HG02759 (cell line): ENCODE measurements around the gene SRGAP3.

Source experiments
- ATAC-seq: cut with Tn5 transposase; IDR thresholded peaks from one replicate; pipeline ENCODE4 v1.9.1; 2021; ENCODE audit warnings: mild to moderate bottlenecking, moderate library complexity; ENCODE audit not compliant: unreplicated experiment

SRGAP3 gene

GRCh38 chr3:9151240-9151639 is 98.2 kb downstream of the SRGAP3 start:
- no peak for ATAC-seq

- no peak for ATAC-seq
Observed at GRCh38 chr3:9149566-9149965, 99.9 kb downstream of the SRGAP3 start.

GRCh38 chr3:9147896-9148266 is 101.6 kb downstream of the SRGAP3 start:
- no peak for ATAC-seq

- peak; percentile 67 for ATAC-seq
Observed at GRCh38 chr3:9147215-9147895, 102.1 kb downstream of the SRGAP3 start.

GRCh38 chr3:9146367-9147071 is 102.9 kb downstream of the SRGAP3 start:
- peak; percentile 74 for ATAC-seq

DNA sequence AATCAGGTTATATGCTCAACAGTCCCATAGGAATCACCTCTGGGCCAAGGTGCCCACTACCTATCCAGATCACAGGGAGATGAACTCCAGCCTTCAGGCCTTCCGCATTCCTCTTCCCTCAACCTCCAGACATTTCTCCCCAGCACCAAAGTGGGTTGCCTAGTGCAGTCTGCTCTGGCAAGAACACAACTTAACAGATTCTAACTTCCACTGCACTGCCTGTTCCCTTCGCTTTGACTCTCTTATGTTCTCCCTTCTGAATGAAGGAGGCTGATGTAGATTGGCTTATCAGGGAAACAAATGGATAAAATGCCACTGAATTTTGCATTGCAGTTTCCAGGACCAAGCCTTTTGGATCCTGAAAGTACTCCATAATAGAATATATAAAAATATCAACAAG is 106.3 kb downstream of the SRGAP3 start:
- ATAC-seq, result no peak

DNA sequence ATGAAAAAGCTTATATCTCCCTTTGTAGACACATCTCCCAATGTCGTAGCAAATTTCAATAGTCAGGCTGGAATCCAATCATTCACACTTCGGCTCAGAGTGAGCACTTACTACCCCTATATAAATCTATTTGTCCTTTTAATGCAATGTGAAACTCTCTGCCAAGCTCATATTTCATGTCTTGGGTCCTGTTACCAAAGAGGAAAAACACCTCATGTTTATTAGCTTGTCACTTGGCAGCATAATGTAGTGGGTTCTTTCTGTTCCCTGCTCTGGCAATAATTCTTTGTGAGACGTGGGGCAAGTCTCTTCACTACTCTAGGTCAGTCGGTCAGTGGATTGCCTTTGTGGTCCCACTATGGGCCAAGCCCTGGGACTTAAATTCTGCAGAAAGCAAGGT is 107.1 kb downstream of the SRGAP3 start:
- ATAC-seq, result no peak

DNA sequence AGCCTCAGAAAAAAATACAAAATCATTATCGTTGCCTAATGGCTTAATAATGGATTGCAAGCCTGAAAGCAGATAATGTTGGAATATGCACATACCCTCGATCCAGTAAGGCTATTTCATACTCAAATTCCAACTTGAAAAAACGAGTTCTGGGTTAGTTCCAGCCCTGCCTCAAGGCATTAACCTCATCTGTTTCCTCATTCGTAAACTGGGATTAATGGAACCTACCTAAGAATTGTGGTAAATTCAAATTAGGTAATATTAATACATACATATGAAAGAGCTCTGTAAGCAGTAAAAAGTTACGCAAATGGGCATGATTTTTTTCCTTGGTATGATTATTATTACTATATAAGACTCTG is 107.5 kb downstream of the SRGAP3 start:
- ATAC-seq, result no peak

GRCh38 chr3:9139366-9139765 is 110.1 kb downstream of the SRGAP3 start:
- no peak for ATAC-seq

DNA sequence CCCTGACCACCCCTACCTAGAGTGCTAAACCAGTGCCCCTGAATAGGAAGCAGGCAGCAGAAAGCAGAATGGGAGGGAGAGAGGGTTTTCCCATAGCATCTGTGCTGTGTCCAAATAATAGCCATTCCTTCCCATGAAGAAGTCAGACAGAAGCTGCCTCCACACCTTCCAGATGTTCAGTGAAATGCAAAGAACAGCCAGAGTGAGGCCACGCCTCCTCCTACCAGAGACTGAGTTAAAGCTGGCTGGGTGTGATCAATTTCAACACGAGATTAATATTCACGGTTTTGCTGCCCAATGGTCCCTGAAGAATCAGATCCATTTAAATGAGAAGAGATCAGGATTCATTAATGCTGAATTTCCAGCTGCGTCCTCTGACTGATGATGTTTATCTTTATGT is 111.8 kb downstream of the SRGAP3 start:
- no peak for ATAC-seq

- no peak for ATAC-seq
Observed at GRCh38 chr3:9136746-9137465, 112.5 kb downstream of the SRGAP3 start.

- no peak for ATAC-seq
Observed at GRCh38 chr3:9135930-9136525, 113.4 kb downstream of the SRGAP3 start.

DNA sequence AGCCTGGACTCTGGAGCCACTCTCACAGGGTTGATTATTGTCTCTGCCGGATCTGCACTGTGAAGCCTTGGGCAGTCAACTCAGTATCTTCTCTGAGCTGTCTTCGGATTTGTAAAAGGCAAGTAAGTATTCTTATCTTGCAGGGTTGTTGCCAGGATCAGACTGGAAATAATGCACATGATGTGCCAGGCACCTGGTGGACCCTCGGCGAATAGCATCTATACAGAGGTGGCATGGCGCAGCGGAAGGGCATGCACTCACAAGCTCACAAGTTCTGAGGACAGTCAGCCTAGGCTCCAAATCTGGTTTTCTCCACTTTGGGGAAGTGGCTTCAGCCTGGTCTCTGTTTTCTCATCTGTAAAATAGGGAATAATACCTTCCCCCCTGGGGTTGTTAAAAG is 113.9 kb downstream of the SRGAP3 start:
- no peak for ATAC-seq

DNA sequence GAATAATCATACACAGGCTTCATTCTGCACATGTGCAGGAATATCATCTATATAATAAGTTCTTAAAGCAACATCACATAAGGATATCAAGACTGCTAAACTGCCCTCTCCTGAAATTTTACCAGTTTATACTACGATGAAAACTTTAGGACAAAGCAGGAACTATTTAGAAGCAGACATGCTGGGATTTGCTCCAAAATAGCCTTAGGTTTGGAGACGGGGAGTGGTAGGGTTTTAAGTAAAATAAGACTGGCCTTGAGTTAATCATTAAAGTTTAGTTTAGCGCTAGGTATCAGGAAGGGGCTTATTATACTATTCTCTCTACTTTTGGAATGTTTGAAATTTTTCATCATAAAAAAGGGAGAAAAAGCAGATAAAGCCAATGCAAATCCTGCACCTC is 115.8 kb downstream of the SRGAP3 start:
- no peak for ATAC-seq

GRCh38 chr3:9130345-9131305 is 118.8 kb downstream of the SRGAP3 start:
- ATAC-seq, result no peak

- ATAC-seq, result no peak
Observed at GRCh38 chr3:9129365-9129764, 120.1 kb downstream of the SRGAP3 start.

DNA sequence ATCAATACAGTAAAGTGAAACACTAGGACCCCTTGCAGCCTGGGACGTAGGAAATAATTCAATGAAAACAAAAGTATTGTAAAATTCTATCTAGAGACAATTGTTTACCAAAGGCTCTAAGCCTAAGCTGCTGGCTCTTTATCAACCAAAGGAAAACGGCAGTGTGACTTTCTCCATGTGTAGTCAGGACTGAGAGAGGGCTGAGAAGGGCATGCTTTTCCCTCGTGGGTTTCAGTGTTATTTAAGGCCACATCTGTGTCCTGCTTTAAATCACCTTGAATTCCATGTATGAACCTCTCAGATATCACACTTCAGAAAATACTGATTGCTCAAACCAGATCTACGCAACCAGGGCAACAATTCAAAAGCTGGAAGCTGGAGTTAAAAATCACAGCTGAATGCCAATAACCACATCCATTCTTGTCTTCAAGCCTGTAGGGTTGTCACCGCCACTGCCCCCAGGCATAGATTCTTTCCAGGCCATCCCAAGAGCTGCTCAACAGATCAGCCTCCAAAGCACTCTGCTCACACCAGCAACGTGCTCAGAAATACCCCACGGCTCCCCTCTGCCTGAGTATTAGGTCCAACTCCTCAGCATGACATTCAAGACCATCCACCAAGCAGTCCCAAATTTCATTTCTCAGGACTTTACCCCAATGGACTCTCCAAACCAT is 124.0 kb downstream of the SRGAP3 start:
- ATAC-seq, result no peak

- ATAC-seq, result no peak
Observed at GRCh38 chr3:9124730-9125129, 124.7 kb downstream of the SRGAP3 start.

- no peak for ATAC-seq
Observed at GRCh38 chr3:9123840-9124239, 125.6 kb downstream of the SRGAP3 start.

DNA sequence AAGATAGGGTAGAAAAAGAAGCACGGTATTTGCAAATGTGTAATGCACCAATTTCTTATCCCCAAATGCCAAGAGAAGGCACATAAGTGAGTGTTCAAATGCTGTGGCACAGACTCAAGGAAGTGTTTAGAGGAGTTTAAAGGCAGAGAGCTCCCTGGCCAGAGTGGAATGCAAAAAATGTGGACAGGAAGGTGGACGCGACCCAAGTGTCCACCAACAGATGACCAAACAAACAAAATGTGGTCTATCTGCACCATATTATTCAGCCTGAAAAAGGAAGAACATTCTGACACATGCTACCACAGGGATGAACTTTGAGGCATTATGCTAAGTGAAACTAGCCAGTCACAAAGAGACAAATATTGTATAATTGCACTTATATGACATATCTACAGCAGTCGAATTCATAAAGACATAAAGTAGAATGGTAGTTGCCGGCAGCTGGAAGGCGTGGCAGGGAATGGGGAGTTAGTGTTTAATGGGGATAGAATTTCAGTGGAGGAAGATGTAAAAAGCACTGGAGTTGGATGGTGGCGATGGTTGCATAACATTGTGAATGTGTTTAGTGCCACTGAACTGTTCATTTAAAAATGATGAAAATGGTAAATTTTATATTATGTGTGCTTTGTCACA is 126.6 kb downstream of the SRGAP3 start:
- ATAC-seq, result no peak
